GM04503 (cell line): ENCODE results near the gene SLC6A6.

Source experiments
- DNase-seq: peaks from one replicate; pipeline ENCODE4 v3.0.0-alpha.2; 2012; ENCODE audit warnings: low read depth

SLC6A6 gene

GRCh38 chr3:14487821-14488220 is 85.4 kb downstream of the SLC6A6 start:
- DNase-seq, result no peak

DNA sequence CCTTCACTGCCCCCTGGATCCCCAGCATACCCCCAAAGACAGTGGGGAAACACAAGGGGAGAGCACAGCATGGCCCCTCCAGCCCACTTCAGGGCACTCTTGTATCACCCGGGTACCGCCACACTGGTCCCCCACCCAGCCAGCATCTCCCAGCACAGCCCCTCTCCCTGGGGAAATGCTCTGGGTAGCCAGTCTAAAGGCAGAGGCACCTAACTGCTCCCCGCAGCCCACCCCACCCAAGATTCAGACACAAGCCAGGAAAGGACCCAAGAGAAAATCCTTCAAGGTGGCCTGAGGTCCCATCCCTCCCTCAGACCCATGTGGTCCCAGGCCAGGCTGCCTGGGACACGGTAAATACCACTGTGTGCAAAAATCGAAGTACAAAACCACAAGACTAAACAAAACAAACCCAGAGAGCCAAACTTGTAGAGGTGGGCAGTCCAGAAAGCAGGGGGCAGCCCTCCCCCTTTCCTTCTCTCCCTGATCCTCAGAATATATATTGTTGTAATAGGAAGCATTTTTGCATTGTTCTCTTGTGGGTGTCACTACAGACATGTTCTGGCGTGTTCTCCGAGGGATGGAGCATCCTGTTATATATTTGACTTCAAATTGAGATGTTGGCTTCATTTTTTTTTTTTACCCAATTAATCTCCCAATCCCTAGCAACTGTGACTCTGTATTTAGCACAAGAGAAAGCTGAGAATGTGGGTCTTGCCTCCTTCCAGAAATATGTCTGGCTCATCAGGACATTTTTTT is 86.1 kb downstream of the SLC6A6 start:
- no peak for DNase-seq

DNA sequence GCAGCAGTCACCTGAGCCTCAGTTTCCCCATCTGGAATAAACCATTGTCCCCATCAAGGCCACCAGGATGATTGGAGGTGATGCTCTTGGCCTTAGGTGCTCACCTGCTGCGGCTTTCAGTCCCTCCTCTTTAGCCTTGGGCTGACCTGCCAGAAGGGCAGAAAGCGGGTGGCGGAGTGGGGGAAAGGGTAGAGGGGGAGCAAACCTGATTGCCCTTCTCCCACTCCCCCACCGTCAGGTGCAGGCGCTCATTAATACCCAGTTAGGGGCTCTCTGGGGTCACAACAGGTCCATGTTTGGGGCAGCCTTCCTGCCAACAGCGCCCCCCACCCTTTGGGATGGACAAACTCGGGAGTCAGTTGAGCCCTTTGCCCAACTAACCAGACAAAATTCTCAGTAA is 87.2 kb downstream of the SLC6A6 start:
- DNase-seq, result no peak

- no peak for DNase-seq
Measured at GRCh38 chr3:14490255-14490654, 87.8 kb downstream of the SLC6A6 start.

GRCh38 chr3:14490831-14491230 is 88.4 kb downstream of the SLC6A6 start:
- no peak for DNase-seq

- no peak for DNase-seq
Measured at GRCh38 chr3:14491396-14492190, 89.2 kb downstream of the SLC6A6 start.

GRCh38 chr3:14492948-14493881 is 90.8 kb downstream of the SLC6A6 start:
- DNase-seq, result no peak

GRCh38 chr3:14494279-14494972 is 92.0 kb downstream of the SLC6A6 start:
- no peak for DNase-seq

DNA sequence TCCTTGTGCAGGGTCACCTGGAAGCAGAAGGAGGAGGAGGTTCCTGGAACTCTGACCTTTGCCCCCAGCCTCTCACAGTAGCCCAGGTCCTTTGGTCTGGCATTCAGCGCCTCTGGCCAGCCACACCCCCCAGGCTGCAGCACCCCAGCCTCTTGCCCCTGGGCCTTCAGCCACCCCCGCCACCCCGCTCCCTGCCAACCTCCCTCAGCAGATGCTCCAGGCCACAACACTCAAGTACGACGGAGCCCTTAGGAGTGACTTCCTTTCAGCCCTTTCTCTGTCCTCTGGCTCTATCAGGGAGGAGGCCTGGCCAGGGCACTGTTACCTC is 92.5 kb downstream of the SLC6A6 start:
- DNase-seq, result no peak

DNA sequence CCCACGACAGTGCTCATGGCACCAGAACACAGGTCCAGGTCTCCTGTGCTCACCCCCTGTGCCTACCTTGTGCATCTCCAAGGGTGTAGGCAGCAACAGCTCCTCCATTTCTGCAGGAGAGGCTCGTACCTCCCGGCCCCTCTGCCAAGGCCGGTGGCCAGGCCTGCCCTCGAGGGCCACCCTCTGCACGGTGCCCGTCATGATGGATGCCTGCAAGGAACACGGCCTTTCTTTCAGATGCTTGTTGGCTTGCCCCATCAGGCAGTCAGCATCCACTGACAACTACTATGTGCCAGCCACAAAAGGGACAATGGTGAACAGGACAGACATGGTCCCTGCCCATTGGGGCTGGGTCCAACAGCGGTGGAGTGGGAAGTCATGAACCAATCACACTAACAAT is 93.9 kb downstream of the SLC6A6 start:
- no peak for DNase-seq

GRCh38 chr3:14497321-14497720 is 94.9 kb downstream of the SLC6A6 start:
- DNase-seq, result no peak

- DNase-seq, result no peak
Measured at GRCh38 chr3:14502472-14502871, 100.1 kb downstream of the SLC6A6 start.

GRCh38 chr3:14503033-14503705 is 100.8 kb downstream of the SLC6A6 start:
- DNase-seq, result no peak

- DNase-seq, result no peak
Measured at GRCh38 chr3:14503706-14504065, 101.3 kb downstream of the SLC6A6 start.

DNA sequence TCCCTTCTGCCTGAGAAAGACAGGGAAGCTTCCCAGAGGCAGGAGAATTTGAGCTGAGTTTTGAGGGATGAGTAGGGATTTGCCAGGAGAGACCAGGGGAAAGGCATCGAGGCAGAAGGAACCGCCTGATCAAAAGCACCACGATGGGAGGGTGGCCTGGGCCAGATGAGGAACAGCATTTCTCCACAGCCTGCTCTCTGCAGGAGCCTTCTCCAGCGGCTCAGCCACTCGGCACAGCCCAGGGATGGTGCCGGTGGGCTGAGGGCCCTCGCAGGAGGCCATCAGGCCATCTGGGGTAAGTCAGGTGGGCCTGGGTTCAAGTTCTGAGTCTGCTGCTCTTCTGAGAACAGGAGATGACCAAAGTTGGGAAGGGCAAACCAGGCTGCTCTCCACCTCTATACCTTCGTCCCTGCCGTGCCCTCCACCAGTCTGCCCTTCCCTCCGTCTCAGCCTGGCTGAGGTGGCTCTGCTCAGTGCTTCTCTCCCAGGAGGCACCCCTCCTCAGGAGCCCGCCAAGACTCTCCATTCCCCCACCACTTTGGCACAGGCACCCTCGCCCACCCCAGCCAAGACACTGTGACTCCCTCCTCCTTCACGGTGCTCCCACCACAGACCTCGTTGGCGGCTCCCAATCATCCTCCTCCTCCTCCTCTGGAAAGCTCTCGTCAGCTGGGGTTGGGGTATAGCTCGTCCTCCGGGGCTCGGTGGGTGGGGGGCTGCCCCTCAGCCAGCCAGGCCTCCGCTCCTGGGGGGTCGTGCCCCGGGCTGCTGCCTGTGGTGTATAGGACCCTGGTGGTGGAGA is 102.8 kb downstream of the SLC6A6 start:
- no peak for DNase-seq

GRCh38 chr3:14505803-14506500 is 103.5 kb downstream of the SLC6A6 start:
- no peak for DNase-seq

GRCh38 chr3:14506626-14507304 is 104.4 kb downstream of the SLC6A6 start:
- no peak for DNase-seq

DNA sequence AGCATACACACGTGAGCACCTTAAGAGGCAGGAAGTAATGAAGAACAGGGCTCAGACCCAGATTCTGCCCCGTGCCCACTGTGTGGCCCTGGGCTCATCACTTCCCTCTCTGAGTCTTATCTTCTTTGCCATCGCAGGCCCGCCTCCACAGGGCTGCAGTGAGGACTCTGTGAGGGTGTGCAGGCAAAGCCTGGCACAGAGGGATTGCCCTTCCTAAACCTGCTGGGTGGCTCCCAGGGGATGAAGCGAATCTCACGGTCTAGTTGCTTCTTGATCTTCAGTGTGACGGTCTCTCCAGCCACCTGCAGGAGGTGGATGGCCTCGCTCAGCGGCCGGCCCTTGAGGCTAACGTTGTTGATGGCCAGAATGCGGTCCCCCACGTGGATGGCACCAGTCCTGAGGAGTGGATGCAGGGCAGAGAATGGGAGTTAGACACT is 104.9 kb downstream of the SLC6A6 start:
- DNase-seq, result no peak

DNA sequence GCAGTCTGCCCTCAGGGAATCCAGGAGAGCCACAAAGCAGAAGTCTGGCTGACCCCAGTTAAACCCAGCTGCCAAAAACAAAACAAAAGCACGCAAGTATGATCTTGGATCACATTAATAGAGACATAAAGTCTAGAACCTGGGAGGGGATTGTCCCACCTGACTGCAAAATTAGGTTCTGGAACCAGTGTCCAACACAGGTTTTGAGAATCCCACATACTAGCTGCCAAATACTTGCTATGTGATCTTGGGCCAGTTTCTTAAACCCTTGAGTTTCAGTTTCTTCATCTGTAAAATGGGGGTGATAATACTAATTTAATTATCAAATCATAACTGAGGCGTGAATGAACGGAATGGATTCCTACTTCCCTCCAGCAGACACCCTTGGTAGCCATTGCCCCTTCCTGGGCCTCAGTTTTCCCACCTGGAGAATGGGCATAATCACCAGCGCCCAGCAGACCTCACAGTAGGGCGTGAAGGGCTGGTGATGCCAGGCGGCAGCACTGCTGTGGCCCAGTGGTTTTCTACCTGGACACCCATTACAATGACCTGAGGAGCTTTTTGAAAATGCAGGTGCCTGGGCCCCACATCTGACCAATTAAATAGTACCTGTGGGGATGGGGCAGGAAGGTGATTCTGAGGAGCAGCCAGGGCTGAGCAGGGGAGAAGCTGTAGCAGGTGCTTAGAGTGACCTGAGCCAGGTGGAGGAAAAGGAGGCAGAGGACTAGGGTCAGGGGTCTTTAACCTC is 105.5 kb downstream of the SLC6A6 start:
- DNase-seq, result no peak
